ENCODE data around the gene GFRA3. TPM values are rescaled to one million over a fixed set of nuclear protein-coding genes. Genes with fewer than 3 reads are reported as not detected.
A peak's percentile ranks its signal among the peaks of the same experiment; 100 is the strongest.

The GFRA3 gene
- total RNA-seq, 3 donors from 2014 or later = 0.77 to 2.4 (median 1.1) TPM

DNA sequence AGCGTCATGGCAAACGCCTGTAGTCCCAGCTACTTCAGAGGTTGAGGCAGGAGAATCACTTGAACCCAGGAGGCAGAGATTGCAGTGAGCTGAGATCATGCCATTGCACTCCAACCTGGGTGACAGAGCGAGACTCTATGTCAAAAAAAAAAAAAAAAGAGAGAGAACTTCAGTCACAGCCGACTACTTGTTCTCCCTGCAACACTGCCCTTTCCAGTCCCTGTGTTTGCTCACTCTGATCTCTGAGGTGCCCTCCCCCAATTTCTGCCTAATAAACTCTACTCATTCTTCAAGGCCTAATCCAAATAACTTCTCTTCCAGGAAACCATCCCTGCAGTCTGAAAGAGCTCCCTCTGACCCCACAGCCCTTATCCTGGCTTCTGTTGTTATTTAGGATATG lies 28.1 kb downstream of the GFRA3 start:
- intact Hi-C loops (cut with DNase I, micrococcal nuclease) = no loop called here
- TF ChIP-seq CTCF (IDR thresholded peaks at IDR 0.05) = no peak
- Histone ChIP-seq H3K4me3 (no peak overlapping the region), H3K4me1 (ENCODE audit: low read depth) (peaks cover 11% of the 10 kb centered on the region), H3K9me3 (no peaks in the 10 kb centered on the region), H3K36me3 (ENCODE audit: low read depth) (no peaks in the 10 kb centered on the region)
- DNase-seq = no peak
- no peak for ATAC-seq

DNA sequence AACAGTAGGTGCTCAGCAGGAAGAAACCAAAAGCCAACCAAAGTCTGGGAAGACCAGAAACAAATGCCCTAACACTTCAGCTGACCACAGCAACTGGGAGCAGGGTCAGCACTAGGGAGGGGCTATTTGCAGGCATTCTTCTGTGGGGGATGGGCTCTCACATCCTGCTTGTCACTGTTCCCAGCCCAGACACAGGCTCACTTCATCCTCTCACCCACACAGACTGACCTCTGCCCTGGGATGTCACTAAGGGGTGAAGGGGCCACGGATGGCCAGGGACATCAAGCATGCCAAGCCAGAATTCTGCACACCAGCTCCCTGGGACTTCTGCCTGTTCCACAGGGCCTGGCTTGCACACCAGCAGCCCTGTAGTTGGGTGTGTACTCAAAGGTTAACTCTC lies 28.7 kb downstream of the GFRA3 start:
- no peak for DNase-seq
- Histone ChIP-seq H3K4me1 (ENCODE audit: low read depth) (peaks cover 11% of the 10 kb centered on the region), H3K9me3 (no peaks in the 10 kb centered on the region), H3K36me3 (ENCODE audit: low read depth) (no peaks in the 10 kb centered on the region), H3K4me3 (no peak overlapping the region)
- ATAC-seq = no peak
- TF ChIP-seq CTCF (IDR thresholded peaks at IDR 0.05) = no peak
- intact Hi-C loops (cut with DNase I, micrococcal nuclease) = no loop called here

- DNase-seq (no peak), ATAC-seq (no peak)
- Histone ChIP-seq H3K4me1 (ENCODE audit: low read depth) (peaks cover 11% of the 10 kb centered on the region), H3K36me3 (ENCODE audit: low read depth) (no peaks in the 10 kb centered on the region), H3K4me3 (no peak overlapping the region), H3K9me3 (no peaks in the 10 kb centered on the region)
- TF ChIP-seq CTCF (IDR thresholded peaks at IDR 0.05) = no peak
- intact Hi-C loops (cut with DNase I, micrococcal nuclease) = no loop called here
Measured at GRCh38 chr5:138243794-138244193, 30.6 kb downstream of the GFRA3 start.

- intact Hi-C loops (cut with DNase I, micrococcal nuclease) = no loop called here
- peak; percentile 56 for ATAC-seq
- H3K9me3 ChIP-seq = no peaks in the 10 kb centered on the region
- peak; percentile 6 to 46 (median 28) for DNase-seq
- peaks cover 11% of the 10 kb centered on the region for H3K4me1 ChIP-seq (ENCODE audit: low read depth)
- no peak for TF ChIP-seq CTCF (IDR thresholded peaks at IDR 0.05)
- H3K36me3 ChIP-seq (ENCODE audit: low read depth) = no peaks in the 10 kb centered on the region
- H3K4me3 ChIP-seq = no peak overlapping the region
Measured at GRCh38 chr5:138241688-138242571, 32.5 kb downstream of the GFRA3 start.

- no peak for TF ChIP-seq CTCF (IDR thresholded peaks at IDR 0.05)
- H3K4me1 ChIP-seq (ENCODE audit: low read depth) = peaks cover 11% of the 10 kb centered on the region
- H3K36me3 ChIP-seq (ENCODE audit: low read depth) = no peaks in the 10 kb centered on the region
- no peaks in the 10 kb centered on the region for H3K9me3 ChIP-seq
- DNase-seq = no peak
- no peak for ATAC-seq
- intact Hi-C loops (cut with DNase I, micrococcal nuclease) = no loop called here
- H3K4me3 ChIP-seq = no peak overlapping the region
Measured at GRCh38 chr5:138240650-138241385, 33.6 kb downstream of the GFRA3 start.

All from mucosa of descending colon (tissue), 3 donors.